ENCODE measurements around the gene ARHGAP10. TPM values are rescaled to one million over a fixed set of nuclear protein-coding genes. Genes with fewer than 3 reads are reported as not detected.

Gene ARHGAP10
- total and polyA plus RNA-seq, 2 donors from 2014 or later: 13.4 to 20.3 TPM

- H3K4me1 ChIP-seq (ENCODE audit: control insufficient read depth in 2 of 3, insufficient read depth in 2 of 3, low read depth in 1 of 3, low read length in 3 of 3): peaks cover 0 to 6% (median 2%) of the 10 kb centered on the region in 3 donors
- H3K9ac ChIP-seq (ENCODE audit: low read length in 3 of 3): no peak overlapping the region
- H3K4me3 ChIP-seq (ENCODE audit: low read length in 3 of 3): no peak overlapping the region
- H3K27me3 ChIP-seq (ENCODE audit: control insufficient read depth, insufficient read depth, low read length): no peaks in the 10 kb centered on the region
- intact Hi-C loops (cut with DNase I): no loop called here
- DNase-seq: no peak
- no peak for FAIRE-seq
- no peaks in the 10 kb centered on the region for H3K36me3 ChIP-seq (ENCODE audit: control insufficient read depth in 2 of 3, insufficient read depth in 3 of 3, low read length in 3 of 3)
- TF ChIP-seq CTCF (IDR thresholded peaks at IDR 0.05; ENCODE audit: borderline replicate concordance, extremely low read depth, insufficient read depth): no peak
- peak overlapping the region in 1 of 2 donors; percentile 16 for H3K27ac ChIP-seq (ENCODE audit: low read depth in 2 of 2, low read length in 2 of 2)
- H3K9me3 ChIP-seq (ENCODE audit: control insufficient read depth in 2 of 3, insufficient read depth in 1 of 3, low read length in 3 of 3): no peaks in the 10 kb centered on the region
Observed at GRCh38 chr4:148007314-148007760, 275.4 kb downstream of the ARHGAP10 start.

- Histone ChIP-seq H3K4me1 (ENCODE audit: control insufficient read depth in 2 of 3, insufficient read depth in 2 of 3, low read depth in 1 of 3, low read length in 3 of 3) (peaks cover 0 to 6% (median 2%) of the 10 kb centered on the region in 3 donors), H3K36me3 (ENCODE audit: control insufficient read depth in 2 of 3, insufficient read depth in 3 of 3, low read length in 3 of 3) (no peaks in the 10 kb centered on the region), H3K4me3 (ENCODE audit: low read length in 3 of 3) (no peak overlapping the region), H3K27me3 (ENCODE audit: control insufficient read depth, insufficient read depth, low read length) (no peaks in the 10 kb centered on the region), H3K27ac (ENCODE audit: low read depth in 2 of 2, low read length in 2 of 2) (peak overlapping the region in 1 of 2 donors; percentile 16), H3K9ac (ENCODE audit: low read length in 3 of 3) (no peak overlapping the region), H3K9me3 (ENCODE audit: control insufficient read depth in 2 of 3, insufficient read depth in 1 of 3, low read length in 3 of 3) (no peaks in the 10 kb centered on the region)
- intact Hi-C loops (cut with DNase I): no loop called here
- DNase-seq (peak in 2 of 5 donors; percentile 48 to 57), FAIRE-seq (no peak)
- no peak for TF ChIP-seq CTCF (IDR thresholded peaks at IDR 0.05; ENCODE audit: borderline replicate concordance, extremely low read depth, insufficient read depth)
Observed at GRCh38 chr4:148007792-148008191, 275.9 kb downstream of the ARHGAP10 start.

- no peaks in the 10 kb centered on the region for H3K27me3 ChIP-seq (ENCODE audit: control insufficient read depth, insufficient read depth, low read length)
- H3K4me3 ChIP-seq (ENCODE audit: low read length in 3 of 3): no peak overlapping the region
- DNase-seq: peak in 1 of 5 donors; percentile 39
- H3K4me1 ChIP-seq (ENCODE audit: control insufficient read depth in 2 of 3, insufficient read depth in 2 of 3, low read depth in 1 of 3, low read length in 3 of 3): peaks cover 0 to 12% (median 2%) of the 10 kb centered on the region in 3 donors
- peak overlapping the region in 1 of 2 donors; percentile 10 for H3K27ac ChIP-seq (ENCODE audit: low read depth in 2 of 2, low read length in 2 of 2)
- intact Hi-C loops (cut with DNase I): no loop called here
- no peaks in the 10 kb centered on the region for H3K36me3 ChIP-seq (ENCODE audit: control insufficient read depth in 2 of 3, insufficient read depth in 3 of 3, low read length in 3 of 3)
- no peaks in the 10 kb centered on the region for H3K9me3 ChIP-seq (ENCODE audit: control insufficient read depth in 2 of 3, insufficient read depth in 1 of 3, low read length in 3 of 3)
- FAIRE-seq: no peak
- H3K9ac ChIP-seq (ENCODE audit: low read length in 3 of 3): no peak overlapping the region
- no peak for TF ChIP-seq CTCF (IDR thresholded peaks at IDR 0.05; ENCODE audit: borderline replicate concordance, extremely low read depth, insufficient read depth)
Observed at GRCh38 chr4:148015058-148015457, 283.2 kb downstream of the ARHGAP10 start.

GRCh38 chr4:148015468-148015867 is 283.6 kb downstream of the ARHGAP10 start:
- no peak overlapping the region for H3K4me3 ChIP-seq (ENCODE audit: low read length in 3 of 3)
- no peaks in the 10 kb centered on the region for H3K27me3 ChIP-seq (ENCODE audit: control insufficient read depth, insufficient read depth, low read length)
- no peak for FAIRE-seq
- no peak for DNase-seq
- H3K27ac ChIP-seq (ENCODE audit: low read depth in 2 of 2, low read length in 2 of 2): peak overlapping the region; percentile 10 to 34
- intact Hi-C loops (cut with DNase I): no loop called here
- no peaks in the 10 kb centered on the region for H3K9me3 ChIP-seq (ENCODE audit: control insufficient read depth in 2 of 3, insufficient read depth in 1 of 3, low read length in 3 of 3)
- peaks cover 0 to 12% (median 2%) of the 10 kb centered on the region in 3 donors for H3K4me1 ChIP-seq (ENCODE audit: control insufficient read depth in 2 of 3, insufficient read depth in 2 of 3, low read depth in 1 of 3, low read length in 3 of 3)
- H3K36me3 ChIP-seq (ENCODE audit: control insufficient read depth in 2 of 3, insufficient read depth in 3 of 3, low read length in 3 of 3): no peaks in the 10 kb centered on the region
- no peak for TF ChIP-seq CTCF (IDR thresholded peaks at IDR 0.05; ENCODE audit: borderline replicate concordance, extremely low read depth, insufficient read depth)
- H3K9ac ChIP-seq (ENCODE audit: low read length in 3 of 3): no peak overlapping the region

Data from kidney (tissue), 14 donors.